ENCODE data around the gene NPSR1.

Gene NPSR1

GRCh38 chr7:34723338-34723737 lies 65.3 kb downstream of the NPSR1 start:
- no peak for DNase-seq
- ATAC-seq: no peak

GRCh38 chr7:34723866-34724490 lies 66.0 kb downstream of the NPSR1 start:
- DNase-seq: no peak
- ATAC-seq: no peak

- DNase-seq (no peak), ATAC-seq (no peak)
These were observed 68.2 kb downstream of the NPSR1 start for GRCh38 chr7:34726221-34726620.

- DNase-seq (no peak), ATAC-seq (no peak)
These were observed 69.5 kb downstream of the NPSR1 start for GRCh38 chr7:34727464-34727995.

GRCh38 chr7:34728156-34728555 lies 70.1 kb downstream of the NPSR1 start:
- DNase-seq (no peak), ATAC-seq (no peak)

GRCh38 chr7:34734771-34735170 lies 76.8 kb downstream of the NPSR1 start:
- DNase-seq (no peak), ATAC-seq (no peak)

- DNase-seq: no peak
- ATAC-seq: no peak
These were observed 77.5 kb downstream of the NPSR1 start for GRCh38 chr7:34735526-34735925.

GRCh38 chr7:34739651-34740300 lies 81.8 kb downstream of the NPSR1 start:
- no peak for ATAC-seq
- no peak for DNase-seq

- ATAC-seq (no peak), DNase-seq (no peak)
These were observed 82.8 kb downstream of the NPSR1 start for GRCh38 chr7:34740840-34741239.

GRCh38 chr7:34747176-34747781 lies 89.3 kb downstream of the NPSR1 start:
- no peak for DNase-seq
- ATAC-seq: no peak

- ATAC-seq: no peak
- no peak for DNase-seq
These were observed 90.1 kb downstream of the NPSR1 start for GRCh38 chr7:34747867-34748727.

GRCh38 chr7:34748728-34749089 lies 90.7 kb downstream of the NPSR1 start:
- ATAC-seq: no peak

GRCh38 chr7:34749446-34749845 lies 91.4 kb downstream of the NPSR1 start:
- DNase-seq (no peak), ATAC-seq (no peak)

More at GRCh38 chr7:34748728-34749089, 90.7 kb downstream of the NPSR1 start:
- DNase-seq: no peak

- DNase-seq (no peak), ATAC-seq (no peak)
These were observed 92.2 kb downstream of the NPSR1 start for GRCh38 chr7:34750209-34750608.

GRCh38 chr7:34750636-34751035 lies 92.6 kb downstream of the NPSR1 start:
- DNase-seq: no peak
- ATAC-seq: no peak

- no peak for ATAC-seq
- no peak for DNase-seq
These were observed 94.0 kb downstream of the NPSR1 start for GRCh38 chr7:34751725-34752643.

- DNase-seq: no peak
- ATAC-seq: no peak
These were observed 94.9 kb downstream of the NPSR1 start for GRCh38 chr7:34752929-34753328.

- ATAC-seq (no peak), DNase-seq (no peak)
These were observed 97.0 kb downstream of the NPSR1 start for GRCh38 chr7:34755008-34755407.

- no peak for ATAC-seq
- no peak for DNase-seq
These were observed 98.0 kb downstream of the NPSR1 start for GRCh38 chr7:34756025-34756437.

GRCh38 chr7:34756691-34757090 lies 98.7 kb downstream of the NPSR1 start:
- ATAC-seq (no peak), DNase-seq (no peak)

GRCh38 chr7:34757570-34758110 lies 99.6 kb downstream of the NPSR1 start:
- DNase-seq (no peak), ATAC-seq (no peak)

All from stimulated activated naive CD8-positive, alpha-beta T cell treated with anti-CD3 and anti-CD28 coated beads, Interleukin-15, Interleukin-2, amounts not matched to agents 100 U/mL and 50 U/mL, for 24 hours (primary cell).